GM19463 (cell line): ENCODE results near the gene ZNF784.
"Not testable (repeated sequence)": the region's sequence is repeated elsewhere in the genome, so short reads cannot be mapped to it uniquely, and the experiment has no call there.

ENCODE experiments used
- ATAC-seq: cut with Tn5 transposase; IDR thresholded peaks from one replicate; pipeline ENCODE4 v1.9.1; 2021; ENCODE audit warnings: mild to moderate bottlenecking, moderate library complexity; ENCODE audit not compliant: unreplicated experiment

ZNF784 gene

GRCh38 chr19:55590109-55590508, 34.3 kb downstream of the ZNF784 start:
- ATAC-seq, result no peak

GRCh38 chr19:55588738-55589137, 35.6 kb downstream of the ZNF784 start:
- no peak for ATAC-seq

- ATAC-seq, result peak; percentile 89
Measured at GRCh38 chr19:55586976-55587668, 37.2 kb downstream of the ZNF784 start.

- ATAC-seq, result no peak
Measured at GRCh38 chr19:55585658-55586339, 38.6 kb downstream of the ZNF784 start.

- ATAC-seq, result no peak
Measured at GRCh38 chr19:55584871-55585270, 39.5 kb downstream of the ZNF784 start.

GRCh38 chr19:55583897-55584296, 40.5 kb downstream of the ZNF784 start:
- ATAC-seq, result not testable (repeated sequence)

- ATAC-seq, result not testable (repeated sequence)
Measured at GRCh38 chr19:55582284-55582683, 42.1 kb downstream of the ZNF784 start.

- no peak for ATAC-seq
Measured at GRCh38 chr19:55581823-55582223, 42.5 kb downstream of the ZNF784 start.

GRCh38 chr19:55581145-55581822, 43.1 kb downstream of the ZNF784 start:
- ATAC-seq, result no peak

GRCh38 chr19:55580628-55581144, 43.7 kb downstream of the ZNF784 start, which contains the start of gene ZNF579:
Gene ZNF579, minus strand, starts transcription at chr19:55580848. Its CDS starts 1,209 bp downstream, at chr19:55579639.
- no peak for ATAC-seq

GRCh38 chr19:55579766-55580621, 44.4 kb downstream of the ZNF784 start:
- ATAC-seq, result no peak

- ATAC-seq, result no peak
Measured at GRCh38 chr19:55578761-55579747, 45.3 kb downstream of the ZNF784 start.

GRCh38 chr19:55578031-55578760, 46.2 kb downstream of the ZNF784 start:
- ATAC-seq, result no peak

- ATAC-seq, result no peak
Measured at GRCh38 chr19:55576746-55577145, 47.6 kb downstream of the ZNF784 start.

GRCh38 chr19:55573929-55574328, 50.4 kb downstream of the ZNF784 start:
- ATAC-seq, result not testable (repeated sequence)
